Kidney epithelial cell (primary cell): Measurements from ENCODE around the gene AMBRA1. TPM values are rescaled to one million over a fixed set of nuclear protein-coding genes. Genes with fewer than 3 reads are reported as not detected.
"Not testable (repeated sequence)": the region's sequence is repeated elsewhere in the genome, so short reads cannot be mapped to it uniquely, and the experiment has no call there.

ENCODE experiments used
- DNase-seq: peaks from one replicate; pipeline ENCODE4 v3.0.0-alpha.2; 2010; ENCODE audit warnings: low read depth
- H3K27me3 ChIP-seq: 2 replicates; pipeline ENCODE4 v1.6.0; 2011; ENCODE audit warnings: low read length; ENCODE audit not compliant: control insufficient read depth, insufficient read depth
- H3K36me3 ChIP-seq: 2 replicates; pipeline ENCODE4 v1.5.1; 2011; ENCODE audit warnings: low read length; ENCODE audit not compliant: control insufficient read depth, insufficient read depth
- H3K4me3 ChIP-seq: 2 replicates; pipeline ENCODE4 v1.5.1; 2011; ENCODE audit warnings: low read depth, mild to moderate bottlenecking, control low read depth, low read length
- total RNA-seq: library from RNA; depleted of rRNA; stranded (reverse); fragments of >200 nt; gene quantifications from 2 replicates; pipeline ENCODE4 v1.2.3, GENCODE V29; 2015
- TF ChIP-seq, protein P1 (sequence below): IDR thresholded peaks from 2 replicates; pipeline ENCODE4 v1.5.1; 2011; ENCODE audit warnings: mild to moderate bottlenecking, moderate library complexity, low read length, control low read depth, inconsistent platforms; ENCODE audit not compliant: insufficient read depth, poor library complexity, severe bottlenecking

AMBRA1 gene
- total RNA-seq, 1 donor from 2014 or later, result 23.1 TPM

DNA sequence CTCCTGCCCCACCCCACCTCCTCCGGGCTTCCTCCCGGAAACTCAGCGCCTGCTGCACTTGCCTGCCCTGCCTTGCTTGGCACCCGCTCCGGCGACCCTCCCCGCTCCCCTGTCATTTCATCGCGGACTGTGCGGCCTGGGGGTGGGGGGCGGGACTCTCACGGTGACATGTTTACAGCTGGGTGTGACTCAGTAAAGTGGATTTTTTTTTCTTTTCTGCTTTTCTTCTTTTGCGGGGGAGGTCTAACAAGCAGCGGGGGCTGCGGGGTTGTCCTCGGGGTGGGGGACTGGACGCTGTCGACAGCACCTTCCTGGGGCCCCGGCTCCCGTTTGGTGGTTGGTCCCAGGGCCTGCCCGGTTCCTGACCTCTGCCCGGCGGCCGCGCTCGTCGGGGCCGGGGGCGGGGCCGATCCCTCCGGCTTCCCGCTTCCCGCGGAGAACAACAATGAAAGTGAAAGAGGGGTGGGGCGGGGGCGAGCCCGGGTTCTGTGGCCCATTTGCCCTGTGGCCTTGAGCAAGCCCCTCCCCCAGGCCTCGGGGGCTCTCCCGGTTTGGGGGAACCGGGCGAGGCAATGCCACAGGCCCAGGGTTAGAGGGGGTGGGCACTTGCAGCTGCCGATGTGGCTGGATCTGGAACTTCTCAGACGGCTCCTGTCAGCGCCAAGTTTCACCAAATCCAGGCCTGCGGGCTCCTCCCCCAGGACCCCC is 213.3 kb downstream of the AMBRA1 start:
- Histone ChIP-seq H3K4me3 (peak overlapping the region; percentile 54), H3K27me3 (no peaks in the 10 kb centered on the region), H3K36me3 (no peaks in the 10 kb centered on the region)
- no peak for DNase-seq
- TF ChIP-seq, protein P1, sequence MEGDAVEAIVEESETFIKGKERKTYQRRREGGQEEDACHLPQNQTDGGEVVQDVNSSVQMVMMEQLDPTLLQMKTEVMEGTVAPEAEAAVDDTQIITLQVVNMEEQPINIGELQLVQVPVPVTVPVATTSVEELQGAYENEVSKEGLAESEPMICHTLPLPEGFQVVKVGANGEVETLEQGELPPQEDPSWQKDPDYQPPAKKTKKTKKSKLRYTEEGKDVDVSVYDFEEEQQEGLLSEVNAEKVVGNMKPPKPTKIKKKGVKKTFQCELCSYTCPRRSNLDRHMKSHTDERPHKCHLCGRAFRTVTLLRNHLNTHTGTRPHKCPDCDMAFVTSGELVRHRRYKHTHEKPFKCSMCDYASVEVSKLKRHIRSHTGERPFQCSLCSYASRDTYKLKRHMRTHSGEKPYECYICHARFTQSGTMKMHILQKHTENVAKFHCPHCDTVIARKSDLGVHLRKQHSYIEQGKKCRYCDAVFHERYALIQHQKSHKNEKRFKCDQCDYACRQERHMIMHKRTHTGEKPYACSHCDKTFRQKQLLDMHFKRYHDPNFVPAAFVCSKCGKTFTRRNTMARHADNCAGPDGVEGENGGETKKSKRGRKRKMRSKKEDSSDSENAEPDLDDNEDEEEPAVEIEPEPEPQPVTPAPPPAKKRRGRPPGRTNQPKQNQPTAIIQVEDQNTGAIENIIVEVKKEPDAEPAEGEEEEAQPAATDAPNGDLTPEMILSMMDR, result no peak

- DNase-seq, H3K36me3 ChIP-seq, H3K27me3 ChIP-seq, H3K4me3 ChIP-seq: not testable (repeated sequence)
Measured at GRCh38 chr11:46379482-46380293, 214.1 kb downstream of the AMBRA1 start.

- Histone ChIP-seq H3K27me3 (no peaks in the 10 kb centered on the region), H3K4me3 (no peak overlapping the region), H3K36me3 (no peaks in the 10 kb centered on the region)
- no peak for DNase-seq
- TF ChIP-seq, protein P1, result no peak
Measured at GRCh38 chr11:46378811-46379481, 214.9 kb downstream of the AMBRA1 start.

DNA sequence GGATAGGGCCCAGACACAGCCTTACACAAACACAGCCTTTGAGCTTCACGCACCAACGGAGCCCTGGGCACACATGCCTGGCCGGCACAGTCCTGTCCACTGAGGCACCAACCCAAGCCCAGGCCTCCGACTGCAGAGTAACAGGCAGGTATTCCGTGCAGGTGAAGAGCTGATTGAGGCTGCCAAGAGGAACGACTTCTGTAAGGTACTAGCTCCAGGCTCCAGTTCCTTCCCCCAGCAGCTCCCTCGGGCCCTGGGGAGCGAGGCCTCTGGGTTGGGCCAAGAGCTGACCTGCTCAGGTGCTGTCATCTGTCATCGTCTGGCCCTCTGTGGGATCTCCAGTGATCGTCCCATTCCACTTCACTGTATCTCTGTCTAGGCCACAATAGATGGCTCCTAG is 215.5 kb downstream of the AMBRA1 start:
- Histone ChIP-seq H3K36me3 (no peaks in the 10 kb centered on the region), H3K4me3 (no peak overlapping the region), H3K27me3 (no peaks in the 10 kb centered on the region)
- TF ChIP-seq, protein P1, result no peak
- DNase-seq, result no peak

DNA sequence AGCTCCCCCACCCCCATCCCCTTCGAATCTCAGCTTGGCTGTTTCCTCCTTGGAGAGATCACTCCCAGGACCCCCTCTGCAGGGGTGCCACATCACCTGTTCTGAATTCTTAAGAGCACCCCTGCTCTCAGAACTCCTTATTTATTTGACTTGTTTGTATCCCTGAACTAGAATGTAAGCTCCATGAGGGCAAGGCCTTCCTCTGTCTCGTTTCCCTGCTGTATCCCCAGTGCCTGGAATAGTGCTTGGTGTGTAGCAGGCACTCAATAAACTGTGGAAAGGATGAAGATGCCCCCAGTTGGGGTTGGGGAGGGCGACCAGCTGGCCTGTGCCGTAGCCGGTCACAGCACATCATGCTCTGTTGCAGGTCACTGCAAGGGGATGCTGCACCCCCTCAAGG is 216.0 kb downstream of the AMBRA1 start:
- Histone ChIP-seq H3K27me3 (no peaks in the 10 kb centered on the region), H3K4me3 (no peak overlapping the region), H3K36me3 (no peaks in the 10 kb centered on the region)
- TF ChIP-seq, protein P1, result no peak
- DNase-seq, result no peak

DNA sequence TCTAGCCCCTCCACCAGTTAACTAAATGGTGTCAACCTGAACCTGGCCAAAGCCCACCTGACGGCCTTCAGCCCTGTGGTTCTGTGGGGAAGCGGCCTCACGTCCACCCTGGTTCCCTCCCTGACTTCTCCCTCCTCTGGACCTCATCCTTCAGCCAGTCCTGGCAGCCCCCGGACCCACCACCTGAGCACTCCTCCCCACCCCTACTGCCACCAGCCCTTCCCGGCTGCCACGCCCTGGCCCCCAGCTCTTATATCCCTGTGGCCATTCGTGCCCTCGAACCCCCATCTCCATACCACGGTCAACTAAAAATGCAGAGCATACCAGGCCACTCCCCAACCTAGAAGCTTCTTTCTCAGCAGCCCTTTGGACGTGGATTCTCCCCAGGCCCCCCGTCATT is 216.5 kb downstream of the AMBRA1 start:
- TF ChIP-seq, protein P1, result no peak
- Histone ChIP-seq H3K27me3 (no peaks in the 10 kb centered on the region), H3K4me3 (no peak overlapping the region), H3K36me3 (no peaks in the 10 kb centered on the region)
- DNase-seq, result no peak
